HepG2 (cell line): ENCODE measurements around the gene COX4I2. TPM values are rescaled to one million over a fixed set of nuclear protein-coding genes. Genes with fewer than 3 reads are reported as not detected.

Experiments
- ADNP ChIP-seq: sonication (generic); formaldehyde crosslinking; IDR thresholded peaks from 2 replicates; pipeline ENCODE4 v1.4.0; 2020; ENCODE audit warnings: missing genetic modification reagents
- CSRNP1 ChIP-seq: sonication (generic); formaldehyde crosslinking; IDR thresholded peaks from 2 replicates; pipeline ENCODE4 v1.8.1; 2023; ENCODE audit warnings: mild to moderate bottlenecking, missing genetic modification reagents
- FOSL2 ChIP-seq: sonication (generic); formaldehyde crosslinking; IDR thresholded peaks from 2 replicates; pipeline ENCODE4 v1.4.0; 2020; ENCODE audit warnings: missing genetic modification reagents
- GRHL1 ChIP-seq: sonication (generic); formaldehyde crosslinking; conservative IDR thresholded peaks from 2 replicates; pipeline ENCODE4 v1.8.0; 2022; ENCODE audit warnings: missing genetic modification reagents
- IKZF5 ChIP-seq: IDR thresholded peaks from 2 replicates; pipeline ENCODE4 v1.6.1; 2018; ENCODE audit warnings: missing genetic modification reagents, mild to moderate bottlenecking, missing compliant biosample characterization
- POGZ ChIP-seq: sonication (generic); formaldehyde crosslinking; IDR thresholded peaks from 2 replicates; pipeline ENCODE4 v1.4.0; 2020; ENCODE audit warnings: mild to moderate bottlenecking, missing genetic modification reagents
- POLR2G ChIP-seq: fragments of 200-400 bp; formaldehyde crosslinking; IDR thresholded peaks from 2 replicates; pipeline ENCODE4 v1.6.1; 2018; ENCODE audit warnings: mild to moderate bottlenecking, low read depth, low read length, moderate library complexity
- RELA ChIP-seq: sonication (generic); formaldehyde crosslinking; IDR thresholded peaks from 2 replicates; pipeline ENCODE4 v1.4.0; 2020; ENCODE audit warnings: missing genetic modification reagents
- SNAPC2 ChIP-seq: sonication (generic); formaldehyde crosslinking; IDR thresholded peaks from 2 replicates; pipeline ENCODE4 v1.8.1; 2022; ENCODE audit warnings: mild to moderate bottlenecking, missing genetic modification reagents
- ZC3H13 ChIP-seq: sonication (generic); formaldehyde crosslinking; IDR thresholded peaks from 2 replicates; pipeline ENCODE4 v1.8.1; 2023; ENCODE audit warnings: mild to moderate bottlenecking, missing genetic modification reagents, moderate library complexity
- ZFP90 ChIP-seq: sonication (generic); formaldehyde crosslinking; IDR thresholded peaks from 2 replicates; pipeline ENCODE4 v1.8.0; 2022; ENCODE audit warnings: missing genetic modification reagents, mild to moderate bottlenecking, inconsistent platforms, borderline replicate concordance
- ZNF773 ChIP-seq: sonication (generic); formaldehyde crosslinking; IDR thresholded peaks from 2 replicates; pipeline ENCODE4 v1.4.0; 2020; ENCODE audit warnings: missing genetic modification reagents, borderline replicate concordance
- polyA plus RNA-seq, 8 experiments: library from polyadenylated mRNA; depleted of rRNA in 3 of 8; stranded (reverse) in 7 of 8; unstranded in 1 of 8; fragments of >200 nt; fragmentation: Illumina TruSeq in 4 of 8; extraction: Trizol in 4 of 8; gene quantifications; 2 replicates each; pipeline versions ENCODE4 v1.2.1 to v1.2.3, GENCODE V29; 2011 to 2016; ENCODE audit warnings: low read depth in 4 of 8, missing spikeins in 1 of 8, mixed read lengths in 1 of 8; ENCODE audit not compliant: insufficient read depth in 1 of 8
- total RNA-seq, 5 experiments: library from RNA; depleted of rRNA; stranded (reverse); fragments of >200 nt; fragmentation: Illumina TruSeq; extraction: Trizol; gene quantifications; 2 replicates each; pipeline ENCODE4 v1.2.3, GENCODE V29; 2016; ENCODE audit warnings: low read depth in 1 of 5
- TF ChIP-seq, protein P1 (sequence below): sonication (generic); formaldehyde crosslinking; IDR thresholded peaks from 2 replicates; pipeline ENCODE4 v1.5.1; 2020; ENCODE audit warnings: mild to moderate bottlenecking, missing genetic modification reagents
- TF ChIP-seq, protein P2 (sequence below): sonication (generic); formaldehyde crosslinking; IDR thresholded peaks from 2 replicates; pipeline ENCODE4 v1.8.0; 2022; ENCODE audit warnings: mild to moderate bottlenecking, missing genetic modification reagents, borderline replicate concordance

COX4I2 gene
- total and polyA plus RNA-seq, 2 of the 13 experiments (the other 11 are each of a cell fraction or from before 2014, with no cell fraction given): 1.1 TPM; not detected in 1

DNA sequence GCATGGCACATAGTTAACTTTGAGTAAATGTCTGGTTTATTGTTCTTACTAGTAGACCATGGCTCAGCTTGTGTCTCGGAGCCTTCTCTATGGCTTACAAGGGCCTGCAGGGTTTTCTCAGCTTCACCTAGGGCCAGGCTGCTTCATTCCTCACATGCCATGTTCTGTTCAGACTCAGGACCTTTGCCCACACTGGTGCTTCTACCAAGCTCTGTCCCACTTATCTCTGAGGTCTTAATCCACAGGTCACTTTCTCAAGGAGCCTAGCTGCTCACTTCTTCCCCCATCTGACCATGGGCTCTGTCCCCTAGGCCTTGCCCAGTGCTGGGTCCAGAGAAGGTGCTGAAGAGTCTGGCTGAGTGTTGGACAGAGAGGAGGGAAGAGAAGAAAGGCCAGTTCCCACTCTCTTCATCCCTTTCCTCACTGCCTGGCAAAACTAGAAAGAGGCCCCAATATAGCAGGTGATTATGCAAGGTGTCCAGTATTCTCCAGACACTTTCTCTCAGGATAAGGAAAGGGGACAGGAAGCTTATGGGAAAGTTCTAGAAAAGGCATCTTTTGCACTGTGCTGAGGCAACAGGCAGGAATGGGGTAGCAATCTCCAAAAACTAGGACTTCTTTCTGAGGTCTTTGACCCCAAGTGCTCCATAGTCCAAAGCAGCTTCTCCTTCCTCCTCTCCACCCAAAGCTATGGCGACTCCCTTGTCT lies 40.0 kb downstream of the COX4I2 start (continued):
- TF ChIP-seq, protein P1, sequence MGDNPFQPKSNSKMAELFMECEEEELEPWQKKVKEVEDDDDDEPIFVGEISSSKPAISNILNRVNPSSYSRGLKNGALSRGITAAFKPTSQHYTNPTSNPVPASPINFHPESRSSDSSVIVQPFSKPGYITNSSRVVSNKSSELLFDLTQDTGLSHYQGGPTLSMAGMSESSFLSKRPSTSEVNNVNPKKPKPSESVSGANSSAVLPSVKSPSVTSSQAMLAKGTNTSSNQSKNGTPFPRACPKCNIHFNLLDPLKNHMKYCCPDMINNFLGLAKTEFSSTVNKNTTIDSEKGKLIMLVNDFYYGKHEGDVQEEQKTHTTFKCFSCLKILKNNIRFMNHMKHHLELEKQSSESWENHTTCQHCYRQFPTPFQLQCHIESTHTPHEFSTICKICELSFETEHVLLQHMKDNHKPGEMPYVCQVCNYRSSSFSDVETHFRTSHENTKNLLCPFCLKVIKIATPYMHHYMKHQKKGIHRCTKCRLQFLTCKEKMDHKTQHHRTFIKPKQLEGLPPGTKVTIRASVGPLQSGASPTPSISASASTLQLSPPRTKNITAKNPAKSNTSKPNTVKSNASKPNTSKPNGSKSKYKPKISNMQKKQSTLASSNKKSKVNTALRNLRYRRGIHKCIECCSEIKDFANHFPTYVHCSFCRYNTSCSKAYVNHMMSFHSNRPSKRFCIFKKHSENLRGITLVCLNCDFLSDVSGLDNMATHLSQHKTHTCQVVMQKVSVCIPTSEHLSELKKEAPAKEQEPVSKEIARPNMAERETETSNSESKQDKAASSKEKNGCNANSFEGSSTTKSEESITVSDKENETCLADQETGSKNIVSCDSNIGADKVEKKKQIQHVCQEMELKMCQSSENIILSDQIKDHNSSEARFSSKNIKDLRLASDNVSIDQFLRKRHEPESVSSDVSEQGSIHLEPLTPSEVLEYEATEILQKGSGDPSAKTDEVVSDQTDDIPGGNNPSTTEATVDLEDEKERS: 0 out of 2 replicates have a peak, but pooled peaks have one; percentile 44
- no peak for TF ChIP-seq GRHL1
- TF ChIP-seq IKZF5 (CRISPR knock-in tag): no peak; the same call in 1 of the 2 replicates
- TF ChIP-seq SNAPC2: no peak
- TF ChIP-seq FOSL2: no peak
- 0 out of 2 replicates have a peak, but pooled peaks have one; percentile 10 for TF ChIP-seq ZC3H13 (CRISPR knock-in tag)
- peak; percentile 3; the same call in 1 of the 2 replicates for TF ChIP-seq POLR2G
- TF ChIP-seq POGZ (CRISPR knock-in tag): no peak
- 0 out of 2 replicates have a peak, but pooled peaks have one; percentile 10 for TF ChIP-seq CSRNP1 (CRISPR knock-in tag)
- TF ChIP-seq ZFP90 (CRISPR knock-in tag): 0 out of 2 replicates have a peak, but pooled peaks have one; percentile 41
- no peak for TF ChIP-seq ADNP (CRISPR knock-in tag)
- TF ChIP-seq RELA: 0 out of 2 replicates have a peak, but pooled peaks have one; percentile 36
- TF ChIP-seq, protein P2, sequence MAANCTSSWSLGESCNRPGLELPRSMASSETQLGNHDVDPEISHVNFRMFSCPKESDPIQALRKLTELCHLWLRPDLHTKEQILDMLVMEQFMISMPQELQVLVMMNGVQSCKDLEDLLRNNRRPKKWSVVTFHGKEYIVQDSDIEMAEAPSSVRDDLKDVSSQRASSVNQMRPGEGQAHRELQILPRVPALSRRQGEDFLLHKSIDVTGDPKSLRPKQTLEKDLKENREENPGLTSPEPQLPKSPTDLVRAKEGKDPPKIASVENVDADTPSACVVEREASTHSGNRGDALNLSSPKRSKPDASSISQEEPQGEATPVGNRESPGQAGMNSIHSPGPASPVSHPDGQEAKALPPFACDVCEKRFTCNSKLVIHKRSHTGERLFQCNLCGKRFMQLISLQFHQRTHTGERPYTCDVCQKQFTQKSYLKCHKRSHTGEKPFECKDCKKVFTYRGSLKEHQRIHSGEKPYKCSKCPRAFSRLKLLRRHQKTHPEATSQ (CRISPR knock-in tag): no peak
- no peak for TF ChIP-seq ZNF773 (CRISPR knock-in tag)
